Caco-2 (cell line): Measurements from ENCODE around the gene TLR9. TPM values are rescaled to one million over a fixed set of nuclear protein-coding genes. Genes with fewer than 3 reads are reported as not detected.

ENCODE experiments used
- BruUV-seq: library from RNA; stranded (reverse); fragments of 400-500 nt; replicated peaks from 2 replicates; lab custom pipeline; 2021; lab: Mats Ljungman, UMichigan
- CTCF ChIA-PET: fragments of 300-600 bp; sonication (Branson Sonifier 250); formaldehyde crosslinking; loops from one replicate; lab custom pipeline; 2022; ENCODE audit warnings: antibody characterized with exemption; lab: Charles Lee
- POLR2A ChIA-PET: fragments of 300-600 bp; sonication (Branson Sonifier 250); formaldehyde crosslinking; loops from one replicate; lab custom pipeline; 2022; ENCODE audit warnings: antibody characterized with exemption; lab: Charles Lee
- DNase-seq, 2 experiments: peaks; one replicate each; pipeline versions ENCODE4 v3.0.0 to v3.0.0-alpha.2; 2020 to 2022
- H3K27me3 ChIP-seq: replicated peaks from 2 replicates; pipeline ENCODE4 v1.6.0; 2011; ENCODE audit warnings: low read length; ENCODE audit not compliant: control insufficient read depth, insufficient read depth
- H3K36me3 ChIP-seq: 2 replicates; pipeline ENCODE4 v1.5.1; 2011; ENCODE audit warnings: low read length; ENCODE audit not compliant: control insufficient read depth, insufficient read depth
- H3K4me1 ChIP-seq: fragments of 250-450 bp; sonication (Bioruptor Pico); 2 replicates; pipeline ENCODE4 v1.5.1; 2020; ENCODE audit warnings: mild to moderate bottlenecking
- H3K4me3 ChIP-seq: 2 replicates; pipeline ENCODE4 v1.5.1; 2011; ENCODE audit warnings: low read depth, mild to moderate bottlenecking, control low read depth, low read length
- H3K9me3 ChIP-seq: fragments of 250-450 bp; sonication (Bioruptor Pico); 2 replicates; pipeline ENCODE4 v1.5.1; 2020; ENCODE audit warnings: mild to moderate bottlenecking, moderate library complexity
- H3K27ac Mint-ChIP-seq: one replicate; pipeline ENCODE4 v1.8.0; 2022; ENCODE audit warnings: mixed read lengths; ENCODE audit not compliant: unreplicated experiment
- H3K27me3 Mint-ChIP-seq: one replicate; pipeline ENCODE4 v1.8.0; 2022; ENCODE audit warnings: mixed read lengths; ENCODE audit not compliant: insufficient read depth, unreplicated experiment
- H3K36me3 Mint-ChIP-seq: one replicate; pipeline ENCODE4 v1.8.0; 2022; ENCODE audit warnings: mild to moderate bottlenecking, mixed read lengths; ENCODE audit not compliant: insufficient read depth, unreplicated experiment
- H3K4me1 Mint-ChIP-seq: one replicate; pipeline ENCODE4 v1.8.0; 2022; ENCODE audit warnings: low read depth, mixed read lengths; ENCODE audit not compliant: unreplicated experiment
- H3K4me3 Mint-ChIP-seq: one replicate; pipeline ENCODE4 v1.8.0; 2022; ENCODE audit warnings: mild to moderate bottlenecking, moderate library complexity, mixed read lengths; ENCODE audit not compliant: unreplicated experiment
- H3K9me3 Mint-ChIP-seq: one replicate; pipeline ENCODE4 v1.8.0; 2022; ENCODE audit warnings: mixed read lengths; ENCODE audit not compliant: unreplicated experiment
- intact Hi-C: fragments of 100-400 bp; cut with micrococcal nuclease; formaldehyde crosslinking; loops from one replicate; pipeline ENCODE4 v1.10.0; 2022; ENCODE audit not compliant: unreplicated experiment
- total RNA-seq: library from RNA; stranded (reverse); gene quantifications from 2 replicates; pipeline ENCODE4 v1.2.3, GENCODE V29; 2022
- TF ChIP-seq, protein P1 (sequence below), 2 experiments: fragments of 200-600 bp in 1 of 2; IDR thresholded peaks; 1 replicate in 1 of 2; 2 replicates in 1 of 2; pipeline versions ENCODE4 v1.5.1 to v1.8.0; 2011 to 2022; ENCODE audit warnings: antibody characterized with exemption in 1 of 2, control low read depth in 1 of 2, inconsistent platforms in 1 of 2, low read depth in 1 of 2, low read length in 1 of 2, mild to moderate bottlenecking in 1 of 2, moderate library complexity in 1 of 2; ENCODE audit not compliant: insufficient read depth in 1 of 2, severe bottlenecking in 1 of 2, unreplicated experiment in 1 of 2

TLR9 gene
- total RNA-seq, 1 experiment from 2014 or later: not detected

DNA sequence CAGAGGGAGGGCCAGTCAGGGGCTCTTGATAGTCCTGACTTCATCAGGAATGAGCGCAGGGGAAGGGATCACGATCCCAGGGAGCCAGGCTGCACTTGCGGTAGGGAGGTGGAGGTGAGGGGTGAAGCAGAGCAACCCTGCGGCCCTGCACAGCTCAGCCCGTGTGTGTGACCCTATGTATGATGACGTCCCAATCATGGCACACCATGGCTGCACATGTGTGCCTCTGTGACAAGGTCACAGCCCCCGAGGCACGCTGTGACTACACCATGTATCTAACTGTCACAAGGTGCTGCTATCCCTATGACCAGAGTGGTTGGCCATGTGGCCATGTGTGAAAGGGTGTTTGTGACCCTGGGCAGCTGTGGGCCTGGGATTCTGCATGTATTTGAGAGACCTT is 40.8 kb downstream of the TLR9 start:
- Histone ChIP-seq H3K27me3 (no peaks in the 10 kb centered on the region), H3K9me3 (no peaks in the 10 kb centered on the region), H3K36me3 (no peaks in the 10 kb centered on the region), H3K4me3 (no peak overlapping the region), H3K4me1 (peaks cover 16% of the 10 kb centered on the region)
- H3K4me1 Mint-ChIP-seq: peaks cover 6% of the 10 kb centered on the region
- H3K27ac Mint-ChIP-seq: no peak overlapping the region
- H3K27me3 Mint-ChIP-seq: no peaks in the 10 kb centered on the region
- intact Hi-C loops: no loop called here
- ChIA-PET POLR2A (interaction anchor here (0.7 to 0.8 kb wide), 2 partner anchors 30 to 1835 kb away, joined by 8 to 11 read pairs; partner anchors contain the start of gene POC1A), CTCF (no interaction called here)
- no peak overlapping the region for H3K4me3 Mint-ChIP-seq
- no TSS peak for BruUV-seq
- no peak for DNase-seq
- TF ChIP-seq, protein P1, sequence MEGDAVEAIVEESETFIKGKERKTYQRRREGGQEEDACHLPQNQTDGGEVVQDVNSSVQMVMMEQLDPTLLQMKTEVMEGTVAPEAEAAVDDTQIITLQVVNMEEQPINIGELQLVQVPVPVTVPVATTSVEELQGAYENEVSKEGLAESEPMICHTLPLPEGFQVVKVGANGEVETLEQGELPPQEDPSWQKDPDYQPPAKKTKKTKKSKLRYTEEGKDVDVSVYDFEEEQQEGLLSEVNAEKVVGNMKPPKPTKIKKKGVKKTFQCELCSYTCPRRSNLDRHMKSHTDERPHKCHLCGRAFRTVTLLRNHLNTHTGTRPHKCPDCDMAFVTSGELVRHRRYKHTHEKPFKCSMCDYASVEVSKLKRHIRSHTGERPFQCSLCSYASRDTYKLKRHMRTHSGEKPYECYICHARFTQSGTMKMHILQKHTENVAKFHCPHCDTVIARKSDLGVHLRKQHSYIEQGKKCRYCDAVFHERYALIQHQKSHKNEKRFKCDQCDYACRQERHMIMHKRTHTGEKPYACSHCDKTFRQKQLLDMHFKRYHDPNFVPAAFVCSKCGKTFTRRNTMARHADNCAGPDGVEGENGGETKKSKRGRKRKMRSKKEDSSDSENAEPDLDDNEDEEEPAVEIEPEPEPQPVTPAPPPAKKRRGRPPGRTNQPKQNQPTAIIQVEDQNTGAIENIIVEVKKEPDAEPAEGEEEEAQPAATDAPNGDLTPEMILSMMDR (IDR thresholded peaks at IDR 0.05; ENCODE audit: insufficient read depth in 1 of 2, low read depth in 1 of 2, low read length in 1 of 2, severe bottlenecking in 1 of 2, unreplicated experiment in 1 of 2): no peak
- H3K9me3 Mint-ChIP-seq: no peaks in the 10 kb centered on the region
- no peaks in the 10 kb centered on the region for H3K36me3 Mint-ChIP-seq

DNA sequence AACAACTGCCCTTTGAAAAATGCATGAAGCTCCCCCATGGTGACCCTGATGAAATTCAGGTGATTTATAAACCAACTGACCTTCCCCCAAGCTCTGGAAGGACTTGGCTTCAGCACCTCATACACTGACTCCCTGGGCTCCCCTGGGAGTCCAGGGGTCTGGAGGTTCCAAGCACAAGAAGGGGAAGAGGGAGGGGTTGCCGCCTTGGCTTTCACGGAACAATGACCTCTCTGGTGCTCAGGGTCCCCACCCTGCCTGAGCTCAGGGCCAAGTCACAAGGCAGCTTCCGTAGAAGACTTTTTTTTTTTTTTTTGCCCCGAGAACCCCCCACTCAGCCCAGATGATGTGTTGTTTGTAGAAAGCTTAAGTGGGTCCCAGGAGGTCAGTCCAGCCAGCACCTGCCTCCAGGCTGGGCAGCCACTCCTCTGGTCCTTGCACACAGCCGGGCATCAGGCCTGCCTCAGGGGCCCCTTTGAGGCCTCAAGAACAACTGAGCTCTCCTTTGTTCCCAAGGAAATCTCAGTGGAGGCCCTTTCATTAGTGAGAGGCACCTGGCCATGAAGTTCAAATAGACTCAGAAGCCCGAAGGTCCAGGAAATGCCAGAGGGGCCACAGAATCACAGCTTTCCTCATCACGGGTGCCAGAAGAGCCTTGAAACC is 41.5 kb downstream of the TLR9 start:
- H3K4me3 Mint-ChIP-seq: no peak overlapping the region
- no peaks in the 10 kb centered on the region for H3K36me3 Mint-ChIP-seq
- H3K4me1 Mint-ChIP-seq: peaks cover 3% of the 10 kb centered on the region
- DNase-seq: no peak
- Histone ChIP-seq H3K9me3 (no peaks in the 10 kb centered on the region), H3K27me3 (no peaks in the 10 kb centered on the region), H3K4me3 (no peak overlapping the region), H3K36me3 (no peaks in the 10 kb centered on the region), H3K4me1 (peaks cover 8% of the 10 kb centered on the region)
- ChIA-PET CTCF (interaction anchor here (0.6 to 0.9 kb wide), 2 partner anchors 9 to 474 kb away, joined by 4 to 5 read pairs; no protein-coding TSS in a partner anchor), POLR2A (interaction anchor here (0.7 to 0.8 kb wide), 2 partner anchors 29 to 1834 kb away, joined by 8 to 11 read pairs; partner anchors contain the start of gene POC1A)
- no peaks in the 10 kb centered on the region for H3K9me3 Mint-ChIP-seq
- H3K27me3 Mint-ChIP-seq: no peaks in the 10 kb centered on the region
- no TSS peak for BruUV-seq
- intact Hi-C loops: no loop called here
- TF ChIP-seq, protein P1 (IDR thresholded peaks at IDR 0.05; ENCODE audit: insufficient read depth in 1 of 2, low read depth in 1 of 2, low read length in 1 of 2, severe bottlenecking in 1 of 2, unreplicated experiment in 1 of 2): no peak
- no peak overlapping the region for H3K27ac Mint-ChIP-seq

DNA sequence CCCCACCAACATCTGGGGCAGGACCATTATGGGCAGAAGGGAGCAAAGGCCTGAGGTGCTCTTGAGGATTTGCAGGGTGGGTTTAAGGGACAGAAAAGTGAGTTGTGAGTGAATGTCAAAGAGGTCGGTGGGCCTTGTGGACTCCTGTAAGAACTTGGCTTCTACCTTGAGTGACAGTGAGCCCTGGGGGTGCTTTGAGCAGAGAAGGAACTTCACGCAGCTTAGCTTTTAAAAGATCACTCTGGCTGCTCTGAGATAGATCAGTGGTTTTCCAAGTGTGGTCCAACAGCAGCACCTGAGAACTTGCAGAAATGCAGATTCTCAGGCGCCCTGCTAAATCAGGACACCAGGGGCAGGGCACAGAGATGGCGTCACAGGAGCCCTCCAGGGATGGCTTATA is 42.8 kb downstream of the TLR9 start:
- TF ChIP-seq, protein P1 (IDR thresholded peaks at IDR 0.05; ENCODE audit: insufficient read depth in 1 of 2, low read depth in 1 of 2, low read length in 1 of 2, severe bottlenecking in 1 of 2, unreplicated experiment in 1 of 2): no peak
- no peaks in the 10 kb centered on the region for H3K9me3 ChIP-seq
- no peaks in the 10 kb centered on the region for H3K36me3 ChIP-seq
- no peaks in the 10 kb centered on the region for H3K4me1 Mint-ChIP-seq
- H3K9me3 Mint-ChIP-seq: no peaks in the 10 kb centered on the region
- H3K4me3 Mint-ChIP-seq: no peak overlapping the region
- H3K27me3 Mint-ChIP-seq: no peaks in the 10 kb centered on the region
- no peak overlapping the region for H3K4me3 ChIP-seq
- BruUV-seq: no TSS peak
- no peaks in the 10 kb centered on the region for H3K4me1 ChIP-seq
- intact Hi-C loops: no loop called here
- ChIA-PET POLR2A (no interaction called here), CTCF (interaction anchor here (0.9 kb wide), 1 partner anchor 8 kb away, joined by 4 read pairs; no protein-coding TSS in a partner anchor)
- H3K36me3 Mint-ChIP-seq: no peaks in the 10 kb centered on the region
- H3K27ac Mint-ChIP-seq: no peak overlapping the region
- H3K27me3 ChIP-seq: no peaks in the 10 kb centered on the region
- no peak for DNase-seq
